Measurements from ENCODE around the gene ABCD1.
"Not testable (repeated sequence)": the region's sequence is repeated elsewhere in the genome, so short reads cannot be mapped to it uniquely, and the experiment has no call there.

GRCh38 chrX:153746991-153747390 is 22.3 kb downstream of the ABCD1 start:
- TF ChIP-seq, protein P1, sequence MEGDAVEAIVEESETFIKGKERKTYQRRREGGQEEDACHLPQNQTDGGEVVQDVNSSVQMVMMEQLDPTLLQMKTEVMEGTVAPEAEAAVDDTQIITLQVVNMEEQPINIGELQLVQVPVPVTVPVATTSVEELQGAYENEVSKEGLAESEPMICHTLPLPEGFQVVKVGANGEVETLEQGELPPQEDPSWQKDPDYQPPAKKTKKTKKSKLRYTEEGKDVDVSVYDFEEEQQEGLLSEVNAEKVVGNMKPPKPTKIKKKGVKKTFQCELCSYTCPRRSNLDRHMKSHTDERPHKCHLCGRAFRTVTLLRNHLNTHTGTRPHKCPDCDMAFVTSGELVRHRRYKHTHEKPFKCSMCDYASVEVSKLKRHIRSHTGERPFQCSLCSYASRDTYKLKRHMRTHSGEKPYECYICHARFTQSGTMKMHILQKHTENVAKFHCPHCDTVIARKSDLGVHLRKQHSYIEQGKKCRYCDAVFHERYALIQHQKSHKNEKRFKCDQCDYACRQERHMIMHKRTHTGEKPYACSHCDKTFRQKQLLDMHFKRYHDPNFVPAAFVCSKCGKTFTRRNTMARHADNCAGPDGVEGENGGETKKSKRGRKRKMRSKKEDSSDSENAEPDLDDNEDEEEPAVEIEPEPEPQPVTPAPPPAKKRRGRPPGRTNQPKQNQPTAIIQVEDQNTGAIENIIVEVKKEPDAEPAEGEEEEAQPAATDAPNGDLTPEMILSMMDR (IDR thresholded peaks at IDR 0.05), result not testable (repeated sequence)
- TF ChIP-seq POLR2AphosphoS5 (IDR thresholded peaks at IDR 0.05; ENCODE audit: low read depth, low read length), result not testable (repeated sequence)

All from Panc1 (cell line).